ENCODE results near the gene NOXO1. TPM values are rescaled to one million over a fixed set of nuclear protein-coding genes. Genes with fewer than 3 reads are reported as not detected.

Gene NOXO1
- total and polyA plus RNA-seq, 2 experiments from 2014 or later = 2.0 to 2.6 TPM

GRCh38 chr16:1974157-1975070, 6.9 kb downstream of the NOXO1 start:
- Mint-ChIP-seq H3K27ac (no peak overlapping the region), H3K36me3 (ENCODE audit: low read depth) (peaks cover 16% of the 10 kb centered on the region), H3K4me1 (peaks cover 12% of the 10 kb centered on the region), H3K9me3 (peaks cover 3% of the 10 kb centered on the region; the same call in 1 of the 3 replicates), H3K27me3 (ENCODE audit: insufficient read depth, low read depth, poor library complexity) (peaks cover 15% of the 10 kb centered on the region), H3K4me3 (0 out of 3 replicates have a peak overlapping the region, but pooled peaks have one; percentile 19)
- Histone ChIP-seq H3K4me3 (no peak overlapping the region), H3K27ac (ENCODE audit: low read depth) (no peak overlapping the region), H3F3A (replicated peaks; ENCODE audit: low read depth) (0 out of 2 replicates have a peak, but pooled peaks cover 8% of the 10 kb centered on the region), H3K36me3 (ENCODE audit: insufficient read depth) (no peaks in the 10 kb centered on the region), H4K20me1 (replicated peaks; ENCODE audit: insufficient read depth) (no peaks in the 10 kb centered on the region; the same call in none of the 2 replicates), H3K9me2 (ENCODE audit: insufficient read depth) (no peaks in the 10 kb centered on the region), H3K79me2 (replicated peaks; ENCODE audit: insufficient read depth) (peaks cover 21% of the 10 kb centered on the region), H3K4me1 (ENCODE audit: insufficient read depth) (peaks cover 14% of the 10 kb centered on the region; the same call in 1 of the 2 replicates), H3K27me3 (ENCODE audit: insufficient read depth) (no peaks in the 10 kb centered on the region), H3K4me2 (no peak overlapping the region), H2AFZ (no peak overlapping the region)
- TF ChIP-seq ZNF114 (CRISPR knock-in tag; IDR thresholded peaks at IDR 0.05) (no peak), NANOG (IDR thresholded peaks at IDR 0.05; ENCODE audit: borderline replicate concordance) (no peak), JUNB (IDR thresholded peaks at IDR 0.05; ENCODE audit: unreplicated experiment) (no peak)
- DNase-seq (ENCODE audit: low spot score) (no peak), ATAC-seq (no peak)

GRCh38 chr16:1973461-1974156, 7.7 kb downstream of the NOXO1 start:
- Mint-ChIP-seq H3K36me3 (ENCODE audit: low read depth) (peaks cover 16% of the 10 kb centered on the region), H3K27me3 (ENCODE audit: insufficient read depth, low read depth, poor library complexity) (peaks cover 14% of the 10 kb centered on the region), H3K27ac (no peak overlapping the region), H3K4me3 (peak overlapping the region; percentile 99; the same call in 2 of the 3 replicates), H3K4me1 (peaks cover 12% of the 10 kb centered on the region), H3K9me3 (peaks cover 3% of the 10 kb centered on the region; the same call in 1 of the 3 replicates)
- DNase-seq (ENCODE audit: low spot score) (no peak), ATAC-seq (no peak)
- no peak overlapping the region for H3K4me2 ChIP-seq
- peaks cover 21% of the 10 kb centered on the region for H3K79me2 ChIP-seq (replicated peaks; ENCODE audit: insufficient read depth)
- no peaks in the 10 kb centered on the region for H3K27me3 ChIP-seq (ENCODE audit: insufficient read depth)
- H3K4me3 ChIP-seq = no peak overlapping the region
- no peak overlapping the region for H3K27ac ChIP-seq (ENCODE audit: low read depth)
- H2AFZ ChIP-seq = no peak overlapping the region
- no peaks in the 10 kb centered on the region; the same call in none of the 2 replicates for H4K20me1 ChIP-seq (replicated peaks; ENCODE audit: insufficient read depth)
- peaks cover 14% of the 10 kb centered on the region; the same call in 1 of the 2 replicates for H3K4me1 ChIP-seq (ENCODE audit: insufficient read depth)
- no peaks in the 10 kb centered on the region for H3K9me2 ChIP-seq (ENCODE audit: insufficient read depth)
- H3K36me3 ChIP-seq (ENCODE audit: insufficient read depth) = no peaks in the 10 kb centered on the region
- H3F3A ChIP-seq (replicated peaks; ENCODE audit: low read depth) = 0 out of 2 replicates have a peak, but pooled peaks cover 4% of the 10 kb centered on the region
- no peak for TF ChIP-seq ZNF114 (CRISPR knock-in tag; IDR thresholded peaks at IDR 0.05)
- TF ChIP-seq CREB1 (CRISPR knock-in tag; IDR thresholded peaks at IDR 0.05; ENCODE audit: low read depth) = no peak
- no peak for TF ChIP-seq REST (IDR thresholded peaks at IDR 0.05; ENCODE audit: unreplicated experiment)
- TF ChIP-seq ZNF462 (CRISPR knock-in tag; IDR thresholded peaks at IDR 0.05) = no peak
- no peak for TF ChIP-seq ETS1 (IDR thresholded peaks at IDR 0.05)

All from GM23338 (cell line).